HG03196 (cell line): ENCODE data around the gene PPDPF.

Experiments used
- ATAC-seq: cut with Tn5 transposase; IDR thresholded peaks from one replicate; pipeline ENCODE4 v1.9.1; 2021; ENCODE audit not compliant: unreplicated experiment

Gene PPDPF

DNA sequence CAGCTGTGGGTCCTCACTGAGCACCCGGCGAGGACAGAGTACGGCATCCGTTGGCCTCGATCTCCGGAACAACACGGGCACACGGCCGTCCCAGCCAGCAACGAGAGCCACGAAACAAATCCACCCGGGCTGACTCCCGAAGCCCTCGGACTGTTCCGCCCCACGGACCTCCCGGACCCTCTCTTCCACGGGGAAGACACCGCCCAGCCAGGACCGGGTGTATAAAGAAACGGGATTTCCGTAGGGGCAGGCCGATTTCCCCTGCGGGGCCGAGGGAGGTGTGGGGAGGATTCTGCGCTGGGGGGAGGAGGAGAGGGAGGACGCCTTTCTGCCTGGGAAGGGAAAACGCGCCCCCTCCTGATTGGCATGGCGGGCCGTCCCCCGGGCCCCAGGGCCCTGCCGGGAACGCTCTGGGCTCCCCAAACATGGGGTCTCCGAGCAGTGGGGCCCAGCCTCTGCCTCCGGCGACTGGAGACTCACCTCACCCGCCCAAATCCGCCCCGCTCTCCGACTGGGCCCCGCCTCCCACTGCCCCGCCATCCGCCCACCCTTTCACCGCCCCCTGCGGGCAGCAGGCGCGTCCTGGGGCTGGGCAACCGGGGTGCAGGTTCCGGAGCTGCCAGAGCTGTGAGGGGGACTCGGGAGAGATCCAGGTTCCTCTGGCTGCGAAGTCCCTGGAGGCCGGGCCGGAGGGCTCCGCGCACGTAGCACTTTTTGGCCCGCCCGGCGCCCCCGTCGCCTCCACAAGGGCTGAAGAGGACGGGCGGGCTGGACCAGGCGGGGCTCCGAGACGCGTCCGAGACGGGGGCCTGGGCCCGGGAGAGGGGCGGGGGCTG lies 679 bp upstream of the PPDPF start:
- peak; percentile 30 for ATAC-seq

DNA sequence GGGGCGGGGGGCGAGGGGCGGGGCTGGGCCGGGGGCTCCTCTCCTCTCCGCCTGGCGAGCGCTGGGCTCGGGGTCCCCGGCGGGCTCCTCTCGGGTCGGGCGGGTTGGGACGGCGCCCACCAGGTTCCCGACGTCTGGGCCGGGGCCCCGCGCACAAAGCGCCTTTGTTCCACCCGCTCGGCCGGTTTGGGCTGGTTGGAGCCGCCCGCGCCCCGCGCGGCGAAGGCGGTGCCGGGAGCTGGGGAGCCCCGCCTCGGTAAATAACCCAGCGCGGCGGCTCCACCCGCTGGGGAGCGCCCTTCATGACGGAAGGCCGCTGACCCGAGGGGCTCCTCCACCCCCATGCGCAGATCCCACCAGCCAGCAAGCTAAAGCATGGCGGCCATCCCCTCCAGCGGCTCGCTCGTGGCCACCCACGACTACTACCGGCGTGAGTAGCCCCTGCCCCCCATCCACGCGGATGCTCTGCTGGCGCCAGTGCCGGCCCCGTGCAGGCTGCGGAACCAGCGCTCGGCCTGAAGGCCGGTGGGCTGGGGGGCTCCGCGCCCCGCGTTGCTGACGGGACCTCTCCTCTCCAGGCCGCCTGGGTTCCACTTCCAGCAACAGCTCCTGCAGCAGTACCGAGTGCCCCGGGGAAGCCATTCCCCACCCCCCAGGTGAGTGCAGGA lies 503 bp downstream of the PPDPF start:
- peak; percentile 27 for ATAC-seq

DNA sequence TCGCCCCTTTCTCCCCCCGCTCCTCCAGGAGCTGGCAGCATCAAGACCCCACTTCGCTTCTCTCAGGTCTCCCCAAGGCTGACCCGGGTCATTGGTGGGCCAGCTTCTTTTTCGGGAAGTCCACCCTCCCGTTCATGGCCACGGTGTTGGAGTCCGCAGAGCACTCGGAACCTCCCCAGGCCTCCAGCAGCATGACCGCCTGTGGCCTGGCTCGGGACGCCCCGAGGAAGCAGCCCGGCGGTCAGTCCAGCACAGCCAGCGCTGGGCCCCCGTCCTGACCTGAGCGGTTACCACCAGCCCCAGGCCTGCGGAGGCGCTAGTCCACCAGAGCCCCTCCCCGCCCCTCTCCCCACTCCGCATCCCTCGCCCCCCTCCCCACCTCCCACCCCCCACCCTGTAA lies 1.0 kb downstream of the PPDPF start:
- ATAC-seq, result no peak

DNA sequence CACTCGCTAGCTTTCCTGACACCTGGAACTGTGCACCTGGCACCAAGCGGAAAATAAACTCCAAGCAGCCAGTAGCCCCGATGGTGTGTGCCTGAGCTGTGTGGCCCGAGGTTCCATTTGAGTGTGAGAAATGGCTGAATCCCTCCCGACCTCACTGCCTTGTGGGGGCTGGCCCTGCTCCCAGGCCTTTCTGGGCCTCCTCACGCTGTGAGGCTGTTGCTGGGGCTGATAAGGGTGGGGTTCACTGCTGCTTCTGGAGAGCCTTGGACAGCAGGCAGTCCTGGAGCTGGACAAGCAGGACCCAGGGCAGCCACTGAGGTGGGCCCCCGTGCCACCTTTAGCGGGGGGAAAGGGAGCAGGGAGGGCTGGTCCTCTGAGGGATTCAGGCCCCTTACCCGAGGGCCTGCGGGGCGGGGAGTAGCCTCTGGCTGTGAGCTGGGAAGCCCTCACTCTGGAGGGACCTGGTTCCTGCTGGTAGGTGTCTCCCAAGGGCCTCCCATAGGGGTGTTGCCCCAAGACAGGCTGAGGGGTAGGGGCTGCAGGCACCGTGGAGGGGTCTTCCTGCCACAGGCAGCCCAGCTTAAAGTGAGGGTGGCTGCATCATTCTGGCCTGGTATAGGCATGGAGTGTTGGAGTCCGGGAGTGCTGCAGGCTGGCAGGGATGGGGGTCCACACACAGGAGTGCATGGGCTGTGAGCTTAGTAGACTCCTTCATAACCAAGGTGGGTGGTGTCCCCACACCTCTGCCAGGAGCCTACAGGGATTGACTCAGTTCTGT lies 1.7 kb downstream of the PPDPF start:
- ATAC-seq, result no peak

DNA sequence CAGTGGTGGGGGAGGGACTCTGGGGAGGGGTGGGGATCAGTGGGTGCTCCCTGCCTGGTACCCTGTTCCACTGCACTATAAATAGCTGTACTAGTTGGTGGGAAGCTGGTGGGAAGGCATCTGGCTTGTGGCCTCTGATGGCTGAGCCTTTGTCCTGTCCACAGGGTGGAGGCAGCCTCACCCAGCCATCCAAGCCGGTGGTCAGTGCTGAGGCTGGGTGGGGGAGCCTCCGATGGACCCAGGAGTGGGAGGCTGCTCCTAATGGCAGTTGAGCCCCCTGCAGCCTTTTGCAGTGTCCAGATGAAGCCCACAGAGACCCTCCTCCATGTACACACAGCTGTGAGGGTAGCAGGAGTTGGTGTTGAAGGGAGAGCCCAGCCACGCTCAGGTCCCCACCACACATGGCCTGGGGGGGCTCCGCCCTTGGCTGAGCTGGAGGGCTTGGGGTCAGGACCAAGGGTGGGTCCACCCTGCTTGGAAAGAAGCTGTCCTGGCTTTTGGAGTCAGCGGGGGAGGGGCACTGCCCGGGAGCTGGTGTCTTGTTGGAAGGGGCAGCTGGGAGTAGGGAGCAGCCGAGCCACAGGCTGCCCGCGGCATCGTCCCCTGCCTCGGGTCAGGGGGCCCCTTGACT lies 2.5 kb downstream of the PPDPF start:
- no peak for ATAC-seq

DNA sequence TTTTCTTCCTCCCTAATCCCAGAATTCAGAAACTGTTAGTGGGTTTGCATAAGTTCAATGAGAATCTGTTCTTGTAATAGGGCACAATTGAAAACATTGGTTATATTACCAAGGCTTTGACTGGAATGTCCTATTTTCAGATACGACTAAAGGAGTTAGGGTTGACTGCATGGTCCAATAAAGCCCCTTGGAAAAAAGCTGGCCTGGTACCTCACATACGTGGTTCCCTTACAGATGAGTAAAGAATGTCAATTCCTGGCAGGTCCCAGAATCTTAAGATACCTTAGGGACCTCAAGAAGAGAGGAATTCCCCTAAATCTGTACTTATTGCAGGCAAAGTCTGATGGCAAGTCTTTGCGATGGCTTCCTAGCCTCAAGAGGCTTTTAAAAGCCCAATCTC lies 4.6 kb downstream of the PPDPF start:
- ATAC-seq, result no peak

DNA sequence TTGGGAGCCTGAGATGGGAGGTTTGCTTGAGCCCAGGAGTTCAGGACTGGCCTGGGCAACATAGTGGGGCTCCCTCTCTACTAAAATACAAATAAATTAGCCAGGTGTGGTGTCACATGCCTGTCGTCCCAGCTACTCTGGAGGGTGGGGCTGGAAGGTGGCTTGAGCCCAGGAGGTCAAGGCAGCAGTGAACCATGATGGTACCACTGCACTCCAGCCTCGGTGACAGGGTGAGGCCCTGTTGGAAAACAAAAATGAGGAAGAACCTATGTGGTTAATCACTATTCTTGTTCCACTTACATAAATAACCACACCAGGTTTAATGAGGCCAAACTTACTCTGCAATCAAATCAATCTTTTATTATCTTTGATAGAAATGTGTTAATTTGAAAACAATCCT lies 5.4 kb downstream of the PPDPF start:
- ATAC-seq, result no peak

DNA sequence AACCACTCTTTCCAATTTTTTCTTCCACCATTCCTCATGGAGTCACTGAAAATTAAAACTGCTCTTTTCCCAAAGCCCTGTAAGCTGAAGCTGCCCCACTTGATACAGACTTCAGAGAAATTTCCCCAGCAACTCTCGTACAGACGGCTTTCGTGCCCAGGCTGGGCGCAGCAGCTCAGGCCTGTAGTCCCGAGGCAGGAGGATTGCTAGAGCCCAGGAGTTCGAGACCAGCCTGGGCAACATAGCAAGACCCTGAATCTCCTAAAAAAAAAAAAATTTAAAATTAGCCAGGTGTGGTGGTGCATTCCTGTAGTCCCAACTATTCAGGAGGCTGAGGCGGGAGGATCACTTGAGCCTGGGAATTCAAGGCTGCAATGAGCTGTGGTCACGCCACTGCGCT lies 6.6 kb downstream of the PPDPF start:
- no peak for ATAC-seq

DNA sequence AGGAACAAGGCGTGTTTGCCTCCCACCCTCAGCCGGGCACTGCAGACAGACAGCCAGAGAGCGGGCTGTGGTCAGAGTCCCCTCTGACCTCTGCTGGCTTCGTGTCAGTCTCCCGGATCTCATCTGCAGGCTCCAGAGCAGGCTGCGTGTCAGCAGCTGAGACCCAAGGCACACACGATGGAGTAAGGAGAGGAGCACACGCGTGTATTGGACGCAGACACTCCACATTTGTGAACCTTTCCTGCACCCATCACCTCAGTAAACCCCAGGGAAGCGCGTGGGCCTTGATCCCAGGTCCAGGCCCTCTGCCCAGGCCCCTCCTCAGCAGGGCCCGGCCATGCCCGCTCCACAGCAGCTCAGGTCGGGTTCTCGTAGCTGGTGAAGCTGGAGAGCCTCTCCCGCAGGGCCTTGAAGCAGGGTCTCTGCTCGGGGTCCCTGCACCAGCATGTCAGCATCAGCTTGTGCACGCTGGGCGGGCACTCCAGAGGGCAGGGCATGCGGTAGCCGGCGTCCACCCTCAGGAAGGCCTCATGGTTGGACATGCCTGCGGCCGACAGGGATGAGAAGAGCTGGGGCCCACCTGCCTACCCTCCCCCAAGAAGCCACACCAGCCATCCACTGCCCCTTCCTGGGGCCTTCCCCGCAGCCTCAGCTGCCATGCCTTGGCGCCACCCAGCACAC lies 8.8 kb downstream of the PPDPF start:
- no peak for ATAC-seq

DNA sequence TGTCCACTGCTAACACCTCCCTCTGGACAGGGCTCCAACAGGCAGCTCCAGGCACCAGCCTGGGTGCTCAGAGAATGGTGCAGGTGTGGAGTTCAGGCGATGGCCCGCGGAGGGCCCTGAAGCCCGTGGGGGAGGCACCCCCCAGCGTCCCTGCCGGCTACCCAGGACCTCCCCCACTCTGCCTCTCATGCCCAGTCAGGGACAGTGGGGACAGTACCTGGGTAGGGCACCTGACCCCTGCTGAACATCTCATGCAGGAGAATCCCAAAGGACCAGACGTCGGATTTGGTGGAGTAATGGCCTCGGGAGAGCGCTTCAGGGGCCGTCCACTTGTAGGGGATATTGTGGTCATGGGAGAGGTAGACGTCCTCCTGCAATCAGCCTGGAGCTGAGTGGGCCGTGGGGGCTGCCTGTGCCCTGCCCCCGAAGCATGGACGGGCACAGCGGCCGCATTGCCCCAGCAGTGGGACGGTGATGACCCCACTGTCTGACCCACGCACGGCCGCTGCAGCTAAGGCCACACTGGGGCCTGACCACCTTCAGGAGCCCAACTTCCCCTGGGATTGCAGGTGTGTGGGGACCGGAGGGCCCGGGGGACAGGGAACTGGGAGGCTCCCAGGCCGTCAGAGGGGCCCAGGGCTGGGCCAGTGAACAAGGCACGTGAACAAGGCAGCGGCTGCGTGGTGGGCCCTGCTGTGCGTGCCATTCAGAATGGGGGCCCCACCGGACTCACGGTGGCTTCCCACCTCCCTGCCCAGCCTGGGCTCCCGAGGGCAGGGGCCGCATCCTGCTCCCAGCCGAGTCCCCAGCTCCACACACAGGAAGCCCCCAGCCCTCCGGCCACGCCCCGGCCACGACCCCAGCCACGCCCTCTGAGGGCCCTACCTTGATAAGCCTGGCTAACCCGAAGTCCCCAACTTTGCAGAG lies 9.6 kb downstream of the PPDPF start:
- ATAC-seq, result no peak

DNA sequence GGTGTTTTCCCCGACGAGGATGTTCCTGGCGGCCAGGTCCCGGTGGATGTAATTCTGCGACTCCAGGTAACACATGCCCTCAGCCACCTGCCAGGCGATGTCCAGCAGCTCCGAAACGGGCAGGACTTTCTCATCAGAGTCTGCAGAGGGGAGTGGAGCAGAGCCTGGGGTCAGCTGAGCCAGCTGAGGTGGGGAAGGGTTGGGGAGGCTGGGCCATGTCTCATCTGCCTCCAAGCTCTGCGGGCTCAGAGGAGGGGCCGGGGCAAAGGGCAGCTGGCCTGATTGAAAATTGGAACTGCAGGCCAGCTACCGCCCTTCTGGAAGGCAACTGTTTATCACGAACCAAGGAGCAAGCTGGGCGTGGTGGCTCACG lies 10.2 kb downstream of the PPDPF start:
- ATAC-seq, result no peak

DNA sequence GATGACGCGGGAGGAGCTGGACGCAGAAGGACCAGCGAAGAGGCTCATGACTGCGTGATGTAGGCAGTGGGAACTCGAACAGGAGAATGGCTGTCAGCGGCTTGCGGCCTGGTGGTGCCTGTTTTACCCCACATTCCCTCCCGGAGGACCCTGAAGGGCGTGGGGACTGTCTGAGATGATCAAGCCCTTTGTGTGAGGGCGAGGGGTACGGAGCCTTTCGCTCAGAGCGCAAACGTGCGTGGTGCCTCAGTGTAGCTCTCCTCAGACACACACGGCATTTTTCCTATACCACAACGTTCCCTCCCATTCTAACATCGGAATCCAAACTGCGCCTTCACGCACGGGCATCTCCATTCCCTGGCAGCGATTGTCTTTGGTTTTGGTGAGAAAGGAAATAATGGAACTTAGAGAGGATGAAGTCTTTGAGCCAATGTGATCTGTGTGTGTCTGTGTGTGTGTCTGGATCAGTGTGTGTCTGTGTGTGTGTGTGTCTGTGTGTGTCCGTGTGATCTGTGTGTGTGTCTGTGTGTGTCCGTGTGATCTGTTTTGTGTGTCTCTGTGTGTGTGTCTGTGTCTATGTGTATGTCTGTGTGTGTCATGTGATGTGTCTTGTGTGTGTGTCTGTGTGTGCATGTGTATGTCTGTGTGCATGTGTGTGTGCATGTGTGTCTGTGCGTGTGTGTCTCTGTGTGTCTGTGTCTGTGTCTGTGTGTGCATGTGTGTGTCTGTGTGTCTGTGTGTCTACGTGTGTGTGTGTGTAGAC lies 11.3 kb downstream of the PPDPF start:
- no peak for ATAC-seq

DNA sequence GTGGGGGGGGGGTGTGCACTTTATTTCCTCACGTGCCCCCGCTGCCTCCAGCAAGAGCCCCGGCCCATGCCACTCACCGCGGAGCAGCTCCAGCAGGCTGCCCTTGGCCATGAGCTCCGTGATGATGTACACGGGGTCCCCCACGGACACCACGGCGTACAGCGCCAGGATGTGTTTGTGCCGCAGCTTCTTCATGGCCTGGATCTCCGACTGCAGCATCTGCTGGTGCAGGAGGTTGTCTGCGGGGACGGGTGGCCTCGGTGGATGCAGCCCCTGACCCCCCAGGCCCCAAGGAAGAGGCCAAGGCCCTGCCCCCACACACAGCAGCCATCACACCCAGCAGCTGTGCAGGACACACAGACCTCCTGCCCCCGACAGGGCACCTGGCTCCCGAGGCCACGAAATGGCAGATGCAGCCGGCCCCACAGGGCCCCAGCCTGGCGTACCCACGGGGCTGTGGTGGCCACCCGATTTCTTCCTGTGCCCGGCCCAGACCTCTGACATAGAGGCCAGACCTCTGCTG lies 11.9 kb downstream of the PPDPF start:
- no peak for ATAC-seq

DNA sequence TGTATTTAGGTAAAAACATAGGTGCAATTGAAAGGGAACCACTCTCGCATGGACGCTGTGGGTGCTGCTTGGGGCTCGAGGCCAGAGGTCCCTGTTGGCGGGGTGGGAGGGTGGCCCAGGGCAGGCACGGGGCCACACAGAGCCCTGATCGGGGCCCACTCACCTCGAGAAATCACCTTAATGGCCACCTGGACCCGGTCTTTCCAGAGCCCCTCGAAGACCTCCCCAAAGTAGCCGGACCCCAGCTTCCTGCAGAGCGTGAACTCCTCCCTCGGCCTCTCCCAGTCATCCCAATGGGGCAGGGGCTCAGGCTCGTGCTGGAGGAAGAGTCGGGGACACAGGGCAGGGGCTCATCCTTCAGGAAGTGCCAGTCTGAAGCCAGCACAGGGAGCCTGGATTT lies 12.8 kb downstream of the PPDPF start:
- no peak for ATAC-seq

DNA sequence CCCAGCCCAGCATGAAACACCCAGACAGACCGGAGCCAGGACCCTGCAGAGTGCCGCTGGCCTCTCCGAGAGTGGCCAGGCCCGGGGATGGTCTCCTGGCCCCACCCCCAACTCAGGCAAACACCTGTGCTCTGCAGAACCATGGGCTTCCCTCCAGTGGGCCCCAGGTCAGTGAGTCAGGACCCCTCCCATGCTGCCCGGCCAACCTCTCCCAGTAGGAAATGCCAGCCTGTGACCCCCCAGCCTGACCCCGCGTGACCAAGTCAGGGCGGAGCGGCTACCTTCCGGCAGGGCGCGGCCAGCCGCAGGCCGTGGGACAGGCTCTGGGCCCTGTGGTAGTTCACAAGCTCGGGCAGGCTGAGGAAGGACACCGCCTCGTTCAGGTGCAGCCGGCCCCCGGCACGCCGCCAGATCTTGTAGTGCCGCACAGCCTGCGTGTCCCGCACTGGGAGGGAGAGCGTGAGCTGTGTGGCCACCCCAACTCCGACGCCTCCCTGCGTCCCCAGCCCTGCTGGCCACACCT lies 13.4 kb downstream of the PPDPF start:
- no peak for ATAC-seq

DNA sequence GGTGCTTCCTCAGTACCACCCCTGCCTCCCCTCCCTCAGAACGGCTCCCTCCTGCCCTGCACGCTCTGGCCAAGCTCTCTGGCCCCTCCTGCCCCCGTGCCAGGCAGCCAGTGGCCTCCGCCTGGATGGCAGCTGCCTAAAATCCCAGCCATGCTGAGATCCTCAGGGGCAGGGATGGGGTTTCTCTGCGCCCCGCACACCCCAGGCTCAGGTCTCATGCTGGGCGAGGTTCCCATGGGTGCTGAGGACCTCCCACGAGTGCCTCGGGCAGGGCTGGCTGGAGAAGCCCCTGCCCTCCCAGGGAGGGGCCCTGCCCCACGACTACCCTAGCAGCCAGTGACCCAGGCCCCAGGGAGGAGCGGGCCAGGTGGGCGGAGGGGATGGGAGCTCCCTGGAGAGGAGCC lies 13.9 kb downstream of the PPDPF start:
- no peak for ATAC-seq

DNA sequence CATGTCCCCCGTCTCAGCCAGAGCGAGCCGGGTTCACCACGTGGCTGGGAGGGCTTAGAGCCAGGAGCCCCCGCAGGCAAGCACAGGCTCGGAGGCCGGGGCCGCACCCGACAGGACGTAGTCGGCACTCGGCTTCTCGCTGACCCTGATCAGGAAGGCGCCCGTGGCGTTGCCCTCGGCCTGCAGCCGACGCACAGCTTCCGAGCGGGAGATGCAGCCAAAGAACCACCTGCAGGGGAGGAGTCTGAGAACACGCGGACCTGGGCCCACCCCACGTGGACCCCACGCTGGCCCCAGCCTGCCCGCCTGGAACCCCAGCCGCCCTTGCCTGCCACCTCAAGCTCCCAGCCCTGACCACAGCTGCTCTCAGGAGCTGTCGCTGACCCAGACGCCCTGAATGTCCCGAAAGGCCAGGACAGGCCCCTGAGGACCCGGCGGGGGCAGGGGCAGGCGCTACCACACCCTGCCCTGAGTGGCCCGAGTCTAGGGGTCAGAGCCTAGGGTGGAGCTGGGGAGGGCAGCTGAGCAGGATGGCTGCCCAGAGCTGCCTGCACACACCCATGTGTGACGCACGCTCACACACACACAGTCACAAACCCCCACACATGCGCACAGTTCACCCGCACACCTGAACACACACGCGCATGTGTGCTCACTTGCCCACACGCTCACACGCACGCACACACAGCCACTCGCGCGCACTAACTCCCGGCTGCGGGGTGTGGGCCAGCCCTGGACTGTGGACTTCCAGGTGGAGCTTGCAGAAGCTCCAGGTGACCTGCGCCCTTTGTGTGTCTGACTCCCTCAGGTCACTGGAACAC lies 14.5 kb downstream of the PPDPF start:
- ATAC-seq, result no peak
